Thoracic aorta (tissue), 2 donors: Measurements from ENCODE around the gene SRCAP. TPM values are rescaled to one million over a fixed set of nuclear protein-coding genes. Genes with fewer than 3 reads are reported as not detected.

Source experiments
- ATAC-seq: fragments of 150-250 bp; one replicate; pipeline ENCODE4 v1.8.0; 2017; ENCODE audit warnings: low read depth; ENCODE audit not compliant: insufficient number of reproducible peaks, low FRiP score
- DNase-seq: peaks from one replicate; pipeline ENCODE4 v3.0.0-alpha.2; 2020; ENCODE audit warnings: low spot score
- H3K27ac ChIP-seq, 2 donors: fragments of 200-600 bp; sonication (generic); 1 replicate in 1 of 2; 2 replicates in 1 of 2; pipeline ENCODE4 v1.5.1; 2016; ENCODE audit warnings: mild to moderate bottlenecking in 2 of 2, moderate library complexity in 2 of 2
- H3K27me3 ChIP-seq: fragments of 200-600 bp; sonication (generic); replicated peaks from 2 replicates; pipeline ENCODE4 v1.6.0; 2016; ENCODE audit warnings: mild to moderate bottlenecking; ENCODE audit not compliant: insufficient read depth
- H3K36me3 ChIP-seq: fragments of 200-600 bp; sonication (generic); one replicate; pipeline ENCODE4 v1.5.1; 2016
- H3K4me1 ChIP-seq, 2 donors: fragments of 200-600 bp; sonication (generic); 1 replicate in 1 of 2; 2 replicates in 1 of 2; pipeline versions ENCODE4 v1.5.1 to v1.6.0; 2016; ENCODE audit warnings: low read depth in 2 of 2, mild to moderate bottlenecking in 1 of 2; ENCODE audit not compliant: control insufficient read depth in 1 of 2
- H3K4me3 ChIP-seq: fragments of 200-600 bp; sonication (generic); 2 replicates; pipeline ENCODE4 v1.5.1; 2016; ENCODE audit warnings: mild to moderate bottlenecking
- H3K9me3 ChIP-seq: fragments of 200-600 bp; sonication (generic); 2 replicates; pipeline ENCODE4 v1.5.1; 2016
- total RNA-seq, 2 donors: library from RNA; depleted of rRNA; stranded (reverse); fragments of >200 nt; gene quantifications; one replicate each; pipeline versions ENCODE4 v1.1.0 to v1.2.3, GENCODE V29; 2016
- TF ChIP-seq, protein P1 (sequence below): fragments of 200-600 bp; sonication (generic); IDR thresholded peaks from one replicate; pipeline ENCODE4 v1.5.1; 2019; ENCODE audit warnings: antibody characterized with exemption

The SRCAP gene
- total RNA-seq, 2 donors from 2014 or later = 39.9 to 86.1 TPM

GRCh38 chr16:30771726-30772125, 72.8 kb downstream of the SRCAP start:
- H3K36me3 ChIP-seq = peaks cover 59% of the 10 kb centered on the region
- no peaks in the 10 kb centered on the region for H3K9me3 ChIP-seq
- H3K27me3 ChIP-seq = no peaks in the 10 kb centered on the region
- ATAC-seq (no peak), DNase-seq (no peak)
- TF ChIP-seq, protein P1, sequence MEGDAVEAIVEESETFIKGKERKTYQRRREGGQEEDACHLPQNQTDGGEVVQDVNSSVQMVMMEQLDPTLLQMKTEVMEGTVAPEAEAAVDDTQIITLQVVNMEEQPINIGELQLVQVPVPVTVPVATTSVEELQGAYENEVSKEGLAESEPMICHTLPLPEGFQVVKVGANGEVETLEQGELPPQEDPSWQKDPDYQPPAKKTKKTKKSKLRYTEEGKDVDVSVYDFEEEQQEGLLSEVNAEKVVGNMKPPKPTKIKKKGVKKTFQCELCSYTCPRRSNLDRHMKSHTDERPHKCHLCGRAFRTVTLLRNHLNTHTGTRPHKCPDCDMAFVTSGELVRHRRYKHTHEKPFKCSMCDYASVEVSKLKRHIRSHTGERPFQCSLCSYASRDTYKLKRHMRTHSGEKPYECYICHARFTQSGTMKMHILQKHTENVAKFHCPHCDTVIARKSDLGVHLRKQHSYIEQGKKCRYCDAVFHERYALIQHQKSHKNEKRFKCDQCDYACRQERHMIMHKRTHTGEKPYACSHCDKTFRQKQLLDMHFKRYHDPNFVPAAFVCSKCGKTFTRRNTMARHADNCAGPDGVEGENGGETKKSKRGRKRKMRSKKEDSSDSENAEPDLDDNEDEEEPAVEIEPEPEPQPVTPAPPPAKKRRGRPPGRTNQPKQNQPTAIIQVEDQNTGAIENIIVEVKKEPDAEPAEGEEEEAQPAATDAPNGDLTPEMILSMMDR = no peak
- H3K4me1 ChIP-seq = peaks cover 7 to 17% of the 10 kb centered on the region in 2 donors
- H3K27ac ChIP-seq = no peak overlapping the region
- no peak overlapping the region for H3K4me3 ChIP-seq

DNA sequence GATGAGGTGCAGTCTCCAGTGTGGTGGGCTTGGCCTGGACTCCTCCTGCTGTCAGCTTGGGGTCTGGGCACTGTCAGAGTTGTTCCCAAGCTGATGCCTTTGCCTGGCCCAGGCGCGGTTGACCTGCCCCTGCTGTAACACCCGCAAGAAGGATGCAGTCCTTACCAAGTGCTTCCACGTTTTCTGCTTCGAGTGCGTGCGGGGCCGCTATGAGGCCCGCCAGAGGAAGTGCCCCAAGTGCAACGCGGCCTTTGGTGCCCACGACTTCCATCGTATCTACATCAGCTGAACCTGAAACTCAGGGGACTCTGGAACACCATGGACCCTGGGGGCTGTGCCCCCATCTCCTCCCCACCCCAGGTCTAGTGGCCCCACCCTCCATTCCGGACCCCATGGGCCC, 74.9 kb downstream of the SRCAP start:
- Histone ChIP-seq H3K27ac (no peak overlapping the region), H3K36me3 (peaks cover 38% of the 10 kb centered on the region), H3K4me1 (peaks cover 7 to 21% of the 10 kb centered on the region in 2 donors), H3K9me3 (no peaks in the 10 kb centered on the region), H3K4me3 (no peak overlapping the region), H3K27me3 (no peaks in the 10 kb centered on the region)
- TF ChIP-seq, protein P1 = no peak
- DNase-seq (no peak), ATAC-seq (no peak)

GRCh38 chr16:30774367-30775130, 75.6 kb downstream of the SRCAP start:
- H3K36me3 ChIP-seq = peaks cover 31% of the 10 kb centered on the region
- ATAC-seq = no peak
- H3K9me3 ChIP-seq = no peaks in the 10 kb centered on the region
- TF ChIP-seq, protein P1 = no peak
- H3K27me3 ChIP-seq = no peaks in the 10 kb centered on the region
- peaks cover 7 to 21% of the 10 kb centered on the region in 2 donors for H3K4me1 ChIP-seq
- peak overlapping the region; percentile 60 to 76 for H3K27ac ChIP-seq
- peak overlapping the region; percentile 90 for H3K4me3 ChIP-seq
- DNase-seq = no peak

DNA sequence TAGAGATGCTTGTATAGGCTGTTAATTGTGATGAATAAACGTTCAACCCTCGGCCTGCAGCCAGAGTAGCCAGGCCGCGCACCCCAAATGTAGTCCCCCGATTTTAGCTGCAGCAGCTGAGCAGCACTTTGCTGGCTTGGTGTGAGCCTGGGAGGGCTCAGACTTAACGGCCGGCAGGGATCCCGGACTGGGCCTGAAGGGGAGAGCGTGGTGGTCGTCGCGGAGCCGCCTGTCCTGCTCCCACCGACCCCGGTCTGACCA, 76.1 kb downstream of the SRCAP start:
- Histone ChIP-seq H3K27me3 (no peaks in the 10 kb centered on the region), H3K36me3 (peaks cover 29% of the 10 kb centered on the region), H3K27ac (peak overlapping the region; percentile 60 to 76), H3K4me1 (peaks cover 7 to 21% of the 10 kb centered on the region in 2 donors), H3K4me3 (peak overlapping the region; percentile 90), H3K9me3 (no peaks in the 10 kb centered on the region)
- DNase-seq = no peak
- TF ChIP-seq, protein P1 = no peak
- no peak for ATAC-seq

GRCh38 chr16:30775392-30776188, 76.6 kb downstream of the SRCAP start:
- ATAC-seq = peak; percentile 59
- H3K27ac ChIP-seq = peak overlapping the region; percentile 60 to 76
- H3K27me3 ChIP-seq = no peaks in the 10 kb centered on the region
- TF ChIP-seq, protein P1 = no peak
- peak overlapping the region; percentile 90 for H3K4me3 ChIP-seq
- peak; percentile 50 for DNase-seq
- peaks cover 24% of the 10 kb centered on the region for H3K36me3 ChIP-seq
- no peaks in the 10 kb centered on the region for H3K9me3 ChIP-seq
- peaks cover 7 to 21% of the 10 kb centered on the region in 2 donors for H3K4me1 ChIP-seq
